HG03280 (cell line): ENCODE data around the gene SNTG2.

ENCODE experiments used
- ATAC-seq: cut with Tn5 transposase; IDR thresholded peaks from one replicate; pipeline ENCODE4 v1.9.1; 2021; ENCODE audit warnings: mild to moderate bottlenecking, moderate library complexity; ENCODE audit not compliant: unreplicated experiment

The SNTG2 gene

GRCh38 chr2:1230155-1230893 lies 279.7 kb downstream of the SNTG2 start:
- ATAC-seq: no peak

DNA sequence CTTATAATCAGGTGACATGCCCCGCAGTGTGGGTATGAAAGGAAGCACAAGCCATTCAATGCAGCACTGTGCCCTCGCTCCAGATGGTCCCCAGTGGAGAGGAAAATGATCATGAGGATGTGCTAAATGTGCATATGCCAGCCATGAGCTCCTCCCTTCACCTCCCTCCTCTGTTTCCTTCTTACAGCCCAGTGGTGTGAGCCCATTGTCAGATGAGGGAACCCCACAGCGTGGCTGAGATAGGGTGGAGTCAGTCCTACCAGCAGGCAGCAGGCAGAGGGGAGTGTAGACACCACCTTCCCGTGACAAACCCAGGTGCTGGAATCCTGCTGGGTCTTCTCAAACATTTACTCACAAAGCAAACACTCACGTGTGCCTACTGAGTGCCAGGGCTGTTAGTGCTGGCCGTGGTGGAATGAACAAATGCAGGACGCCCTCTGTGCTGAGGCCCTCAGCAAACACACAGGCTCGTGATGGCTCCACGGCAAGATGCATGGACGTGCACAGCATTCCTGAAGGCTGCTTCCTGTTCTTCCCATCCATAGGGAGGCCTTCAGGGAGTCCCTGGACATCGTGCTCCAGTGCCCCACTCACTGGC lies 280.9 kb downstream of the SNTG2 start:
- ATAC-seq: no peak

DNA sequence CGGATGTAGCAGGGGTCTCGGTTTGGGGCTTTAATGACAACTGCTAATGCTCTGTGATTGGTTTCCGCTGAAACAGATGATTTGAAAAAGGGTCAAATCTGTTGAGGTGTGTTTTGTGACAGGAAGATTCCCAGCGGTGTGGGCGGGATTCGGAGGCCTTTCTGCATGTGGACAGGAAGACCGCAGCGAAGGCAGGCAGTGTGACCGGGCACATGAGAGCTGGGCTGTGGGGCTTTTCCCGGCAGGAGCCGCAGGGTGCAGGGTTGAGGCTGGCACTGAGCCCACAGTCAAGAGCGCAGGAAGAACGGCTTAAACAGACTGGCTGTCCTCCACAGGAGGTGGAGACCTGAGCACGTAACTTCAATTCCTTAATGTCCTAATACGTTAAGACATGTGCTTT lies 282.6 kb downstream of the SNTG2 start:
- ATAC-seq: no peak

DNA sequence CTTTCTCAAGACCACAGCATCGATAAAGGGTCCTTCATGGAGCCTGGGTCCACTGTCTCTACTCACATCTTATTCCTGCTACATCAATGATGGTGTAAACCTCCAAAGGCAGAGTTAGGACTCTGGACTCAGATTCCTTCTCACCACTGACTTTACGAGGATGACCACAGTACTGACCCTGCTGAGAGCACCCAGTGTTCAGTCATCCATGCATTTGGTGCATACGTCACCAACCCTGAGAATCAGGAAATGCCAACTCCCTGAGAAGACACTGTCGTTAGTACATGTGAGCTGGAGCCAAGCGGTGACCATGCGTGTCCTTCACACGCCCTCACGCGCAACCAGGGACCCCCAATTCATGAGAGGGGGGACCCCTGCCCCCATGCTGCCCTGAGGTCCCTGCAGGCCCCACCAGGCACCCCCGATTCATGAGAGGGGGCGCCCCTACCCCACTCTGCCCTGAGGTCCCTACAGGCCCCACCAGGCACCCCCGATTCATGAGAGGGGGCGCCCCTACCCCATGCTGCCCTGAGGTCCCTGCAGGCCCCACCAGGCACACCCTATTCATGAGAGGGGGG lies 284.2 kb downstream of the SNTG2 start:
- ATAC-seq: no peak

DNA sequence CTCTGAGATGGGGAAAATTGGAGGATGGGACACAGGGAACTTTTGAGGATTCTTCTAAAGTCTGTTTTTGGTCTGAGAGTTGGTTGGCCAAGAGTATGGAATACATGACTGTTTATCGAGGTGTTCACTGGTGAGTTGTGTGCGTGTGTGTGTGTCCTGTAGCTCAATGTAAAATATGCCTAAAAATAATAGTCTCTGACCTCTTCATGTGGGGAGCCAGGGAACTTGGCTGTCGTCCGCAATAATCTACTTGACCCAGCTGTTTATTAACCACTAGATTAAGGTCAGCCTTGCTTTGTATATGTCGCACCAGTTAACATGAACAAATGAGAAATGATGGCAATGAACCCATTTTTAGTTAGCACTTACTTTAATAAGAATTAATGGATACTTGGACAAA lies 285.2 kb downstream of the SNTG2 start:
- no peak for ATAC-seq

GRCh38 chr2:1236606-1237005 lies 286.0 kb downstream of the SNTG2 start:
- ATAC-seq: no peak

GRCh38 chr2:1237783-1238182 lies 287.1 kb downstream of the SNTG2 start:
- no peak for ATAC-seq

DNA sequence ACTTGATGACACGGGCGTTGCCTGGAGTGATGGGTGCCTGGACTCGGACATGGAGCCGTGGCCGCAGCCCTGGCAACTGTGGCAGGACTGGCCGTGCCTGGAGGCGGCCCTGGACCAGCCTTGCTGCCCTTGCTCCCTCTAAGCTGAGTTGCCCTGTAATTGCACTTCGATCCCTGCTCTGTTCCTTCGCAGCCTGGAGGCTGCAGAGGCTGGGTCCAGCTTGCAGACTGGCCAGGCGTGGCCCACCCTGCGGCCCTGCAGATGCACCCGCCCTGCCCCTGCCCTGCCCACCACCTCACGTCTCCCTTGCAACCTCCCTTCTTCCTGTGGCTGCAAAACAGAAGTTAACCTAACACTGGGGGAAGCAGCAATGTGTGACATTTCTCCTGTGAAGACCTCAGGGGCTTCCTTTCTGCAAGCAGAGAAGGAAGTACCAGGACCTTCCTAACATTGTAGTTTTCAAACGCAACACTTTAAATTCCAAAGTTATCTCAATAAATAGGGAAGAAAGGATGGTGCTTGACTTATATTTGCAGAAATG lies 288.0 kb downstream of the SNTG2 start:
- no peak for ATAC-seq

DNA sequence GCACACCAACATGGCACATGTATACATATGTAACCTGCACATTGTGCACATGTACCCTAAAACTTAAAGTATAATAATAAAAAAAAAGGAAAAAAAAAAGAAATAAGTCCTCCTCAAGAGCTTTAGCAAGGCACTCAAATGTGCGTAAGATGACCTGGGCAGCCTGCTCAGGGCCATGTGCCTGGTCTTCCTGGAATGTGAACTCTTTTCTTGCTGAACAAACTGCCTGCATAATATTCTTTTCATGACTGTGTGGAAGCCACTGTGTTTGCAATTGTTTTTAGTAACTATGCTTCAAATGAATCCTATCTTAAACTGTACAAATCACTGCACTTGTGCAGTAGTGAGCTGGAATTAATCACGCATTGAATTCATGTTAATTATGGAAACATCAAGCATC lies 294.5 kb downstream of the SNTG2 start:
- no peak for ATAC-seq

GRCh38 chr2:1246239-1246638 lies 295.6 kb downstream of the SNTG2 start:
- no peak for ATAC-seq

- ATAC-seq: no peak
These were observed 296.3 kb downstream of the SNTG2 start for GRCh38 chr2:1246991-1247390.

DNA sequence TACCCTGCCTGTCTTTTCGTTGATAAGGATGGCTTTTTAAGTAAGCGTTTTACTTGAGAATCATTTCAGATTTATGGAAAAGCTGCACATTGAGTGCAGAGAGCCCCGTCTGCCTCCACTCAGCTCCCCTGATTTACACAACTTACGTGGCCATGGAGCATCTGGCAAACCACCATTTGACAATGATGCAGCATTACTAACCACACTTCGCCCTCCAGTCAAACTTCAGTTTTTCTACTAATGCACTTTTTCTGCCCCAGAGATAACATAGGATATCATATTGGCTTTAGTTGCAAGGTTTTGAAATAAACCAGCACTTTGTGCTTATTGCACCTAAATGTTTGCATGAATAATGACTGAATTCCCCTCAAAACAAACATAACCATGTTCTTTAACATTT lies 297.5 kb downstream of the SNTG2 start:
- ATAC-seq: no peak

DNA sequence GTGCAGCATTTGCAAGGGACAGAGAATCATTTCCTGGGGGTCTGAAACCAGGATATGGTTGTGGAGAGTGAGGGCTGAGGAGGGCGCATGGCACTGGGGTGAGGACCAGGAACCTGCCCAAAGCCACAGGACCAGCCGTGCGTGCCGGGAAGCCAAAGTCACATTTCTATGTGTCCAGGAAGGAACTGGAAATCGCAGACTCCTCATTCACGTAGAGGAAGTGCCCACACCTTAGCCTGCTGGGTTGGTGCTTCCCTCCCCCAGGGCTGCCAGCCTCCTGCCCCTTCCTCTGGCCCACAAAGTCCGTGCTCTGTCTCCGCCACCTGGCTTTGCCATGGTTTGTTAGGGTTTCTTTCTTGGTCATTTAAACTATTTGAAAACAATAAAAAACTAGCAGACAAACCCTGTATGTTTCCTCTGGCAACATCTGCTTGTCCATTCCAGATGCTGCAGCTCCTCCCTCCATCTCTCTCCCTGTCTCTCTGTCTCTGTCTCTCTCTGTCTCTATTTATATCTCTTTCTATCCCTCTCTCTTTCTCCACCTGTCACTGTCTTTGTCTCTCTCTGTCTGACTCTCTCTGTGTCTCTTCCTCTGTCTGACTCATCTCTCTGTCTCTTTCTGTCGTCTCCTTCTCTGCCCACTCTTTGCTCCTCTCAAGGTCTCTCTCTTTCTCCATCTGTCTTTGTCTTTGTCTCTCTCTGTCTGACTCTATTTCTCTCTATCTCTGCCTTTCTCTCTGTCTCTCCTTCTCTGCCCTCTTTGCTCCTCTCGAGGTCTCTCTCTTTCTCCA lies 299.4 kb downstream of the SNTG2 start:
- ATAC-seq: no peak

DNA sequence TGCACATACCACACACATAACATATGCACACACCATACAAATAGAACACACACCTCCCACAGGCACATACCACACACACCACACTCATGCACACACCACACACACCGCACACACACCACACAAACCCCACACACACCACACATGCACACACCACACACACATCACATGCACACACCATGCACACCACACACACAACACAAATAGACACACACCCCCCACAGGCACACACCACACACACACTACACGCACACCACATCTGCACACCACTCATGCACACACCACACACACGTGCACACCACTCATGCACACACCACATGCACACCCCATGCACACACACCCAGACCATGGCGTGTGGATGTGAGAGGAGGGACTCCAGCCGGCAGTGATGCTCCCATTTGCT lies 300.9 kb downstream of the SNTG2 start:
- no peak for ATAC-seq

DNA sequence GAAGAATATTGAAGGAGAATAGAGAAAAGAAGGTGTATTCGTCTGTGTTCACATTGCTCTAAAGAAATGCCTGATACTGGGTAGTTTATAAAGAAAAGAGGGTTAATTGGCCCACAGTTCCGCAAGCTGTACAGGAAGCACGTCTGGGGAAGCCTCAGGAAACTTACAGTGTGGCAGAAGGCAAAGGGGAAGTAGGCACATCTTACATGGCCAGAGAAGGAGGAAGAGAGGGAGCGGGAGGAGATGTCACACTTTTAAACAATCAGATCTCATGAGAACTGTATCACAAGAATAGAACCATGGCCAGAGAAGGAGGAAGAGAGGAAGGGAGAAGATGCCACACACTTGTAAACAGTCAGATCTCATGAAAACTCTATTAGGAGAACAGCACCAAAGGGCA lies 303.0 kb downstream of the SNTG2 start:
- ATAC-seq: no peak

DNA sequence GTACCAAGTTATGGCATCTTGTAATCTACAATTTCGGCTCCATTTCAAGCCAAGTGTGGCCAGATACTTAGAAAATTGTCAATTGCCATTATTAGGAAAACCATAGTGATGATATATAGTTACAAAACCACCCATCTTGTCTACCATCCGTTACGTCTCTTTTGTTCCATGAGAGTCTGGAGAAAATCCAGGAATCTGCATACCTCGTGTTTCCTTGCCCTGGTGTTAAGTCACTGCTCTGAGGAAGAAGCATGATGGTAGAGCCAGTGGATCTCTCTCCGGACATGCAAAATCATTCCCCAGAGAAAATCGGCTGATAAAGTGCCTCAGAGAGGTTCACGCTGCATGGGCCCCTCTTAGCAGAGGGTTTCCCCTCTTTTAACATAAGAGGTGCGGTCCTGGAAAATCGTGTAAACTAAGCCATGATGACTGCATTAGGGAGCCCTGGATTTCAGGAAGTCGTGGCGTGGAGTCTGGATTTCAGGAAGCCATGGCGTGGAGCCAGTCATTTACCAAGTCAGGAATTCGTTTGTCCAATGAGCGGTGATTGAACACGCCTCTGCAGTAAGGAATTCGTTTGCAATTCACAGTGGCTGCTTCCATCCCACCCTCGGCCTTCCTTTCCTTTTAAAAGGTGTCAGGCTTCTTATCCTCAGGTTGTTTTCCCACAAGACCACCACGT lies 304.2 kb downstream of the SNTG2 start:
- no peak for ATAC-seq

DNA sequence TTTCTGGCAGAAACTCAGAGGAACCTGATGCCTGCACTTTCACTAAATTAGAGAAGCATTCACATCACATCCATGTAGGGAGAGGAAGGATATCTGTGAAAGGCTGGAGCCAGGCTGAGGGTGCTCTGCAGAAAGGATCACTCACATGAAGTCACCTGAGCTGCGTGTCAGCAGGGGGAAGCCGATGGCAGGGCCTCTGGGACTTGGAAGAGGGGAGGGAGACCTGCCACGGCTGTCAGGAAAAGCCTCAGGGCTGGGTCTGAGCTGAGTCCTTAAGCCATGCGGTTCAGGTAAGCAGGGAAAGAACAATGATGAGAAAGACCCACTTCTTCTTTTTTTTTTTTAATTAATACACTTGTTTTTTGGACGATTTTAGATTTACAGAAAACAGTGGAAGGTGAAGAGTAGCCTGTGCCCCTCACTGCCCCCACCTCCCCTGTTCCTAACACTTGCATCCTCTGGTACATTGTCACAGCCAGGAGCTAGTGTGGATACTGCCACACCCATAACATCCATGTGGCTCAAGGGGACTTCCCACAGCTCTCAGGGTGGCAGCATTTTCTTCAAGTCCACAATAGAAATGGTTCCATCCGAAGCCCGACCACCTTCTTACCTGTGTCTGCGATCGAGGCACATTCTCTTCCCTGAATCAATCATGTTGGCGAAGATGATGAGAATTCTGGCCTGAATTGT lies 306.1 kb downstream of the SNTG2 start:
- ATAC-seq: no peak

DNA sequence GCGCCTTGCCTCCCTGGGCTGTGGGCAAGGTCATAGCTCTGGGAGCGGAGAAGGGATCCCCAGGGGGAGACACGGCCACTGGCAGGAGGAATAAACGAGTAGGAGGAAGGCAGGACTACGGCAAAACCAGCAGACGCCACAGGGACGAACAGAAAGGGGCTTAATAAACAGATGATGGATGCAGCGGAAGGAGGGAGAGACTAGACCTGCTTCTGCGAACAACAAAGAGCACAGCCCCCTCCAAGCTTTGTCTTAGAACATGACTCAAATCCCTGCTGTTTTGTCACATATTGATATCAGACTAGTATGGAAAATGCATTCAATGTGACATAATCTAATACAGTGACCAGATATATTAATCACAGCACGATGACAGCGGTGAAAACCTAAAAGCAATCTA lies 306.7 kb downstream of the SNTG2 start:
- no peak for ATAC-seq

DNA sequence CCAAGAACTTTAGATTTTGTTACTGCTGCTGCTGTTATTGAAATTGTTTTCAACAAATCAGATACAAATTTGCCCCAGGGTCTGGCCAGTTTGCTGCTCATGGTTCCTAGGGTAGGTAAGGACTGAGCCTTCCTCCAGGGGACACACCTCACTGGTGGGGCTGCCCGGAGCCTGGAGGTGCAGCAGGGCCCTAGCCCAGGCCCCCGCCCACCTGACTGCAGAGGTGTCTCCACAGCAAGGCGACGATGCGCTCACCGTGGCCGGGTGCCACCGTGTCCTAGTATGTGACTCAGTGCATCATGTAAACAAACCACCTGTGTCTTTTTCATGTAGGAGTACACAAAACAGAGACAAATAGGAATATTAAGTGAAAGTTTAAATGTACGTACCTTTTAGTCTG lies 309.1 kb downstream of the SNTG2 start:
- no peak for ATAC-seq

- ATAC-seq: no peak
These were observed 312.0 kb downstream of the SNTG2 start for GRCh38 chr2:1262609-1263008.
